Neural progenitor cell (in vitro differentiated cells): ENCODE measurements around the gene RIMOC1.

Source experiments
- CTCF ChIP-seq: fragments of 200-600 bp; sonication (generic); IDR thresholded peaks from 2 replicates; pipeline ENCODE4 v1.5.1; 2017; ENCODE audit warnings: antibody characterized with exemption, mild to moderate bottlenecking
- EZH2 ChIP-seq: fragments of 200-600 bp; sonication (generic); IDR thresholded peaks from 2 replicates; pipeline ENCODE4 v1.6.1; 2017; ENCODE audit warnings: antibody characterized with exemption, mild to moderate bottlenecking, moderate library complexity
- EZH2phosphoT487 ChIP-seq: fragments of 200-600 bp; sonication (generic); IDR thresholded peaks from 2 replicates; pipeline ENCODE4 v1.6.1; 2017; ENCODE audit warnings: antibody characterized with exemption

DNA sequence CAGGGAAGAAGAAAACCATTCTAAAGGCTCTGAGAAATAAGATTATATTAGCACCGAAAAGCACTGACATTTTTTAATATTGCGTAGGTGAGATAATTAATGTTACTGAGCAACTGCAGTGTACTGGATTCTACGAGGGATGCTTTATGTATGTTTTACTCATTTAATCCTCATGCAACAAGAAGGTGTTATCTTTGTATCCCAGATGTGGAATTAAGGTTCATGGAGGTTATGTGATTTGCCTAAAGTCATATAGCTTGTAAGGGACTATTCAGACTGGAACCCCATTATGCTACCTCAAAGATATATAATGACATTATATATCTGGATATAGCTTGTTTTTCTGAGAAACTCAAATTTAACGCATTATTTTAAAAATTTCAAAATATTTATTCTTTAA, 23.5 kb downstream of the RIMOC1 start:
- TF ChIP-seq CTCF (no peak), EZH2 (no peak), EZH2phosphoT487 (no peak)
